KMS-11 (cell line): Measurements from ENCODE around the gene TMEM82.

Experiments
- H2AFZ ChIP-seq: fragments of 200-600 bp; sonication (generic); 2 replicates; pipeline ENCODE4 v1.6.1; 2016; ENCODE audit warnings: antibody characterized with exemption, mixed run types, low read depth
- H3K27ac ChIP-seq: fragments of 200-600 bp; sonication (generic); 2 replicates; pipeline ENCODE4 v1.6.1; 2016; ENCODE audit warnings: mild to moderate bottlenecking, mixed run types
- H3K27me3 ChIP-seq: fragments of 200-600 bp; sonication (generic); 2 replicates; pipeline ENCODE4 v1.6.1; 2017; ENCODE audit warnings: mild to moderate bottlenecking, low read depth, mixed run types, moderate library complexity; ENCODE audit not compliant: insufficient read depth
- H3K36me3 ChIP-seq: fragments of 200-600 bp; sonication (generic); 2 replicates; pipeline ENCODE4 v1.6.1; 2017; ENCODE audit warnings: mild to moderate bottlenecking, mixed run types; ENCODE audit not compliant: insufficient read depth
- H3K4me1 ChIP-seq: fragments of 200-600 bp; sonication (generic); 2 replicates; pipeline ENCODE4 v1.6.1; 2016; ENCODE audit warnings: mild to moderate bottlenecking, low read depth, mixed run types; ENCODE audit not compliant: poor library complexity, severe bottlenecking
- H3K4me2 ChIP-seq: fragments of 200-600 bp; sonication (generic); 2 replicates; pipeline ENCODE4 v1.7.0; 2016; ENCODE audit warnings: mild to moderate bottlenecking, mixed run types
- H3K4me3 ChIP-seq: fragments of 200-600 bp; sonication (generic); IDR thresholded peaks from 2 replicates; pipeline ENCODE4 v1.6.1; 2017; ENCODE audit warnings: low read depth, low read length, mixed read lengths; ENCODE audit not compliant: insufficient read depth
- H3K79me2 ChIP-seq: fragments of 200-600 bp; sonication (generic); 2 replicates; pipeline ENCODE4 v1.6.1; 2016; ENCODE audit warnings: low read depth, mixed run types; ENCODE audit not compliant: insufficient read depth
- H3K9ac ChIP-seq: fragments of 200-600 bp; sonication (generic); 2 replicates; pipeline ENCODE4 v1.6.1; 2016; ENCODE audit warnings: mild to moderate bottlenecking, mixed run types
- H4K20me1 ChIP-seq: fragments of 200-600 bp; sonication (generic); 2 replicates; pipeline ENCODE4 v1.6.1; 2016; ENCODE audit warnings: mild to moderate bottlenecking, mixed run types; ENCODE audit not compliant: insufficient read depth
- CTCF ChIP-seq: fragments of 200-600 bp; sonication (generic); conservative IDR thresholded peaks from 2 replicates; pipeline ENCODE4 v1.6.1; 2017; ENCODE audit warnings: low read depth, mild to moderate bottlenecking, antibody characterized with exemption, low read length, moderate library complexity, mixed read lengths

Gene TMEM82

GRCh38 chr1:15757016-15757543, 14.8 kb downstream of the TMEM82 start:
- no peak for TF ChIP-seq CTCF
- Histone ChIP-seq H3K4me1 (no peaks in the 10 kb centered on the region), H3K27me3 (peaks cover 35% of the 10 kb centered on the region), H3K27ac (no peak overlapping the region), H3K4me3 (no peak overlapping the region), H3K4me2 (no peak overlapping the region), H2AFZ (no peak overlapping the region), H3K9ac (no peak overlapping the region), H3K79me2 (no peaks in the 10 kb centered on the region), H4K20me1 (no peaks in the 10 kb centered on the region), H3K36me3 (no peaks in the 10 kb centered on the region)

- no peaks in the 10 kb centered on the region for H3K79me2 ChIP-seq
- no peaks in the 10 kb centered on the region for H3K36me3 ChIP-seq
- no peak overlapping the region for H3K27ac ChIP-seq
- no peak overlapping the region for H3K4me2 ChIP-seq
- no peak overlapping the region for H3K4me3 ChIP-seq
- no peaks in the 10 kb centered on the region for H3K4me1 ChIP-seq
- H3K9ac ChIP-seq = no peak overlapping the region
- H4K20me1 ChIP-seq = no peaks in the 10 kb centered on the region
- no peak overlapping the region for H2AFZ ChIP-seq
- peaks cover 33% of the 10 kb centered on the region for H3K27me3 ChIP-seq
- TF ChIP-seq CTCF = no peak
Measured at GRCh38 chr1:15757575-15758342, 15.5 kb downstream of the TMEM82 start.

GRCh38 chr1:15758343-15758931, 16.1 kb downstream of the TMEM82 start, which contains the start of gene FBLIM1:
Gene FBLIM1 (plus strand): TSS chr1:15758795. CDS start chr1:15764984, 6,189 bp downstream.
- no peak within 1 kb of the TSS for H3K27ac ChIP-seq
- no peaks in the 10 kb centered on the region for H3K79me2 ChIP-seq
- peaks cover 33% of the 10 kb centered on the region for H3K27me3 ChIP-seq
- no peak within 1 kb of the TSS for H3K4me2 ChIP-seq
- H3K4me1 ChIP-seq = no peaks in the 10 kb centered on the region
- no peaks in the 10 kb centered on the region for H3K36me3 ChIP-seq
- H2AFZ ChIP-seq = no peak within 1 kb of the TSS
- no peaks in the 10 kb centered on the region for H4K20me1 ChIP-seq
- no peak within 1 kb of the TSS for H3K9ac ChIP-seq
- H3K4me3 ChIP-seq = no peak within 1 kb of the TSS
- no peak for TF ChIP-seq CTCF

DNA sequence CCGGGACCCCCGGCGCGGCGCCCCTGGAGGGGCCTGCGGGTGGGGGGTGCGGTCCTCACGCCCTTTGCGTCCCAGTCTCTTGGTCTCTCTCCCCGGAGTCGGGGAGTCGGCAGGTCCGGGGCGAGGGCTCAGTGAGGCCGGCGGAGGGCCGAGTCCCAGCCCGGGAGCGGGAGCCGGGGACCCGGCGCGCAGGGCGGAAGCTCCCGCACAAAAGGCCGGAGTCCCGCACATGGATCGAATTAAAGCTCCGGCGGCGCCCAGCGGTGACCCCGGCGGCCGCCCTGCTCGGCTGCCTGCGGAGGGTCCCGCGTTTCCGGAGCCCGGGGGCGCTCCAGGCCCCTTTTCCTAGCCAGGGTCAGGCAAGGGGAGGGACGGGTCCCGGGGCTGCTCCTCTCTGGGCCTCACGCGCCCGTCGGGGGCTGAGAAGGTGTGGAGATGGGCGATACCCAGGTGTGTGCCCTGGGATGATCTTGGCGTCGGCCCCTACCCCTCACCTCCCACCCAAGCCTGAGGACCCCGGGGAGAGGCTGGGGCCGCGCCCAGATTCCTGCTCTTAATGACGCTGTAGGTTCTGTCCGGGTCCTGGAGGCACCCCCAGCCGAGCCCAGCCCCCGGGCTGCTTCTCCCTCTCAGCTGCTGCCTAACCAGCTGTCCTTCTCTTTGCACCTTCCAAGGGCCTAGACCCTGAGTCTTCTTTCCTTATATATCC, 16.8 kb downstream of the TMEM82 start:
- Histone ChIP-seq H3K4me3 (no peak overlapping the region), H2AFZ (no peak overlapping the region), H3K9ac (no peak overlapping the region), H4K20me1 (no peaks in the 10 kb centered on the region), H3K27me3 (peaks cover 33% of the 10 kb centered on the region), H3K27ac (no peak overlapping the region), H3K79me2 (no peaks in the 10 kb centered on the region), H3K4me1 (no peaks in the 10 kb centered on the region), H3K4me2 (no peak overlapping the region), H3K36me3 (no peaks in the 10 kb centered on the region)
- TF ChIP-seq CTCF = no peak
